ENCODE results near the gene CTSA.

CTSA gene

DNA sequence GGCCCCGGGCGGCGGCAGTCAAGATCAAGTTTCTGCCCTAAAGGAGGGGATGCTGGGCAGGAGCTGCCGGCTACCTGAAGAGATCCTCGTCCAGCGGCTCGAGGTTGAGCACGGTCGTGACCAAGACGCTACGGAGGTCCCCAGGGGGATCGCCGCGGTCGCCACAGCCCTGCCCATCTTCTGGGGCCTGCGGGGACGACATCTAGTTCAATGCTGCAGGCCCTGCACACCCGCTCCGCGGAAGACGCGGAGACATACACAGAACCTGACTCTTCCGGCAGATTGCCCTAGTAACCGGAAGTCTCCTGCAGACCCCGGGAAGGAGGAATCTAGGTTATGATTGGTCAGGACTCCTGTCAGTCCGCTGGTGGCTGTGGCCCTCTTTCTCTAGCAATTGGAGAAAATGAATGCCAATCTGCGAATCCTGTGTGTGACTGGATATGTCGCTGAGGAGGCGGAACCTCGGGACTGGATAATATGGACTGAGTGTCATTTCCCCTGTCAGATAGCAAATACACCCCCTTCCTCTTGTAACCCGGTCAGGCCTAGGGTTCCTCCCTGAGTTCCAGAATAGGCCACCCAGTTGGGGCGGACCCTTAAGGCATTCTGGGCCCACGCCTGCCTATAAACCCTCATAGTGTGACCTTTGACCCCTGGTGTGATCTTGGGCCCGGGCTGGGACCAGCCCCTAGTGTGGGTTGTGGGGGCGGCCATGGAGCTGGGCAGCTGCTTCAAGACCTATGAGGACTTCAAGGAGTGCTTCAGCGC lies 33.8 kb upstream of the CTSA start, which contains the start of the genes ACOT8 and ZSWIM3:
TSS of gene ACOT8 (minus strand) at position 279 of the 768 bp plus-strand sequence. CDS start at position 202, 77 bp downstream.
TSS of gene ZSWIM3 (plus strand) at position 501 of the 768 bp plus-strand sequence. CDS start at position 713, 212 bp downstream.
- TF ChIP-seq, protein P1, sequence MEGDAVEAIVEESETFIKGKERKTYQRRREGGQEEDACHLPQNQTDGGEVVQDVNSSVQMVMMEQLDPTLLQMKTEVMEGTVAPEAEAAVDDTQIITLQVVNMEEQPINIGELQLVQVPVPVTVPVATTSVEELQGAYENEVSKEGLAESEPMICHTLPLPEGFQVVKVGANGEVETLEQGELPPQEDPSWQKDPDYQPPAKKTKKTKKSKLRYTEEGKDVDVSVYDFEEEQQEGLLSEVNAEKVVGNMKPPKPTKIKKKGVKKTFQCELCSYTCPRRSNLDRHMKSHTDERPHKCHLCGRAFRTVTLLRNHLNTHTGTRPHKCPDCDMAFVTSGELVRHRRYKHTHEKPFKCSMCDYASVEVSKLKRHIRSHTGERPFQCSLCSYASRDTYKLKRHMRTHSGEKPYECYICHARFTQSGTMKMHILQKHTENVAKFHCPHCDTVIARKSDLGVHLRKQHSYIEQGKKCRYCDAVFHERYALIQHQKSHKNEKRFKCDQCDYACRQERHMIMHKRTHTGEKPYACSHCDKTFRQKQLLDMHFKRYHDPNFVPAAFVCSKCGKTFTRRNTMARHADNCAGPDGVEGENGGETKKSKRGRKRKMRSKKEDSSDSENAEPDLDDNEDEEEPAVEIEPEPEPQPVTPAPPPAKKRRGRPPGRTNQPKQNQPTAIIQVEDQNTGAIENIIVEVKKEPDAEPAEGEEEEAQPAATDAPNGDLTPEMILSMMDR (conservative IDR thresholded peaks at IDR 0.05; ENCODE audit: control insufficient read depth, insufficient read depth, low read depth, low read length): no peak
- peak; percentile 100 for DNase-seq (ENCODE audit: low read depth)
- H3K4me3 ChIP-seq (ENCODE audit: control insufficient read depth, low read depth, low read length): peak within 1 kb of the TSS; percentile 87

DNA sequence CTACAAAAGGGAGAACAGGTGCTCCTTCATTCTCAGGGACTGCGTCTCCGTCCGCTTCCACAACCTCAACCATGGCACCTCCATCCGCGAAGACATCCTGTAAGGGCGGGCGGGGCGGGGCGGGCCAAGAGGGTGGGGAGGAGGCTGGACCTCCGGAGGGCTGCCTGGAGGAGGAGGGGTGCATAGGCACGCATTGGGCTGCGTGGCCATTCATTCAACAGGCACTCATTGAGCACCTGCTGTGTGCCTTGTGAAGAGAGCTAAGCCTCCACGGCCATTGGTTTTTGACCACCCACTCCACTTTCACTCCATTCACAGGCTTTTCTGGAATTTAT lies 33.3 kb upstream of the CTSA start:
- TF ChIP-seq, protein P1 (conservative IDR thresholded peaks at IDR 0.05; ENCODE audit: control insufficient read depth, insufficient read depth, low read depth, low read length): no peak
- peak overlapping the region; percentile 87 for H3K4me3 ChIP-seq (ENCODE audit: control insufficient read depth, low read depth, low read length)
- no peak for DNase-seq (ENCODE audit: low read depth)

DNA sequence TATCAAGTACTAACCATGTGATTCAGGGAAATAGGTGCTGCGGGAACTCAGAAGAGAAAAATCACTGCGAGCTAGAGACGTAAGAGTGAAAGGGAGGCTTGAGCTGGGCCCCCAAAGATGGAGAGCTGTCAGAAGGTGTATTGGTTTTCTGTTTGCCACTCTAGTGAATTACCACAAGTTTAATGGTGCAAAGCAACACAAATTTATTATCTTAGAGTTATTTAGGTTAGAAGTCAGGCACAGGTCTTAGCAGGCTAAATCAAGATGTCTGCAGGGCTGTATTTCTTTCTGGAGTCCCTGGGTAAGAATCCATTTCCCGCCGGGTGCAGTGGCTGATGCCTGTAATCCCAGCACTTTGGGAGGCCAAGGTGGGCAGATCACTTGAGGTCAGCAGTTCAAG lies 31.2 kb upstream of the CTSA start:
- no peak overlapping the region for H3K4me3 ChIP-seq (ENCODE audit: control insufficient read depth, low read depth, low read length)
- DNase-seq (ENCODE audit: low read depth): no peak
- TF ChIP-seq, protein P1 (conservative IDR thresholded peaks at IDR 0.05; ENCODE audit: control insufficient read depth, insufficient read depth, low read depth, low read length): no peak

DNA sequence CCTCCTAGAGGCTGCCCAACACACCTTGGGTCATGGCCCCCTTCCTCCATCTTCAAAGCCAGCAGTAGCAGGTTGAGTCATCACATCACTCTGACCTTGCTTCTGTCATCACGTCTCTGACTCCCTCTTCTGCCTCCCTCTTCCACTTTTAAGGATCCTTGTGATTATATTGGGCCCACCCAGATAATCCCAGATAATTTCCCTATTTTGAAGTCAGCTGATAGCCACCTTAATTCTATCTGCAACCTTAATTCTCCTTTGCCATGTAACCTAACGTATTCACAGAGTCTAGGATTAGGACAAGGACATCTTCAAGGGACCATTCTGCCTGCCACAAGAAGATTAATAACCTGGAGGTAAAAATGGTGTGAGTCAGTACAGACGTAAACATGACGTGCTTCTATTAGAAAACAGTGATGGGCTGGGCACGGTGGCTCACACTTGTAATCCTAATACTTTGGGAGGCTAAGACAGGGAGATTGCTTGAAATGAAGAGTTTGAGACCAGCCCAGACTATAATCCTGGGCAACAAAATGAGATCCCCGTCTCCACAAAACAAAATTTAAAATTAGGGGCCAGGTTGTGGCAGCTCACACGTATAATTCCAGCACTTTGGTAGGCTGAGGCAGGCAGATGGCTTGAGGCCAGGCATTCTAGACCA lies 30.4 kb upstream of the CTSA start:
- no peak overlapping the region for H3K4me3 ChIP-seq (ENCODE audit: control insufficient read depth, low read depth, low read length)
- TF ChIP-seq, protein P1 (conservative IDR thresholded peaks at IDR 0.05; ENCODE audit: control insufficient read depth, insufficient read depth, low read depth, low read length): no peak
- peak; percentile 28 for DNase-seq (ENCODE audit: low read depth)

DNA sequence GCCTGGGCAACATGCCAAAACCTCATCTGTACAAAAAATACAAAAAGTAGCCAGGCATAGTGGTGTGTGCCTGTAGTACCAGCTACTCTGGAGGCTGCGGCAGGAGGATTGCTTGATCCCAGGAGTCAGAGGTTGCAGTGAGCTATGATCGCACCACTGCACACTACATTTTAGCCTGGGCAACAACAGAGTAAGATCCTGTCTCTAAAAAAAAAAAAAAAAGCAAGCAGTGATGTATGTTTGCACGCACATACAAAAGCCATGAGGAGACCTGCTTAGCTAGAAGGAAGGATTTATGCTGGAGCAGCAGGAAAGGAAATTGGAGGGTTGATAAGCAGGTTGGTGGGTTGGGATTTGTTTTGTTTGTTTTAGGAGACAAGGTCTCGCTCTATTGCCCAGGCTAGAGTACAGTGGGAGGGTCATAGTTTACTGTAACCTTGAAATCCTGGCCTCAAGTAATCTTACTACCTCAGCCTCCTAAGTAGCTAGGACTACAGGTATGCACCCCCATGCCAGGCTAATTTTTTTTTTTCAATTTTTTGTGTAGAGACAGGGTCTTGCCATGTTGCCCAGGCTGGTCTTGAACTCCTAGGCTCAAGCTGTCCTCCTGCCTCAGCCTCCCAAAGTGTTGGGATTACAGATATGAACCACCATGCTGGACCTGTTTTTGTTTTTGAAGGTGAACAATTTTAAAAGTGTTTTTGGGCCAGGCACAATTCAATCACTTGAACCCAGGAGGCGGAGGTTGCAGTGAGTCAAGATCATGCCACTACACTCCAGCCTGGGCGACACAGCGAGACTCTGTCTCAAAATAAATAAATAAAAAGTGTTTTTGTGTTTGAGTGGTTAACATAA lies 29.7 kb upstream of the CTSA start:
- no peak overlapping the region for H3K4me3 ChIP-seq (ENCODE audit: control insufficient read depth, low read depth, low read length)
- DNase-seq (ENCODE audit: low read depth): no peak
- TF ChIP-seq, protein P1 (conservative IDR thresholded peaks at IDR 0.05; ENCODE audit: control insufficient read depth, insufficient read depth, low read depth, low read length): no peak

All from fibroblast of mammary gland (primary cell).